Stimulated activated CD4-positive, alpha-beta T cell treated with anti-CD3 and anti-CD28 coated beads, Interleukin-4, amount 100 ng/mL, for 1 hour (primary cell): Measurements from ENCODE around the gene CABP4.

Experiments
- DNase-seq: peaks from one replicate; pipeline ENCODE4 v3.0.0-alpha.2; 2020

CABP4 gene

GRCh38 chr11:67419325-67420049, 35.7 kb upstream of the CABP4 start:
- DNase-seq = no peak

- DNase-seq = peak; percentile 9
These were observed 35.0 kb upstream of the CABP4 start for GRCh38 chr11:67420147-67420645.

GRCh38 chr11:67420646-67421429, 34.3 kb upstream of the CABP4 start:
- DNase-seq = peak; percentile 99

GRCh38 chr11:67421430-67422031, 33.6 kb upstream of the CABP4 start:
- DNase-seq = no peak

- DNase-seq = no peak
These were observed 32.3 kb upstream of the CABP4 start for GRCh38 chr11:67422891-67423290.

GRCh38 chr11:67423466-67423865, 31.7 kb upstream of the CABP4 start:
- no peak for DNase-seq

- no peak for DNase-seq
These were observed 31.1 kb upstream of the CABP4 start for GRCh38 chr11:67423891-67424613.

GRCh38 chr11:67427364-67427859, 27.7 kb upstream of the CABP4 start:
- DNase-seq = peak; percentile 18

- peak; percentile 99 for DNase-seq
These were observed 26.8 kb upstream of the CABP4 start, which contains the start of gene RPS6KB2 for GRCh38 chr11:67428052-67429001. Gene RPS6KB2, plus strand, starts transcription at chr11:67428494. Its CDS starts 52 bp downstream, at chr11:67428546.

GRCh38 chr11:67429038-67429668, 26.0 kb upstream of the CABP4 start:
- no peak for DNase-seq

GRCh38 chr11:67429722-67430121, 25.4 kb upstream of the CABP4 start:
- no peak for DNase-seq

- no peak for DNase-seq
These were observed 23.6 kb upstream of the CABP4 start for GRCh38 chr11:67431346-67432249.

GRCh38 chr11:67432655-67433349, 22.4 kb upstream of the CABP4 start:
- no peak for DNase-seq

- no peak for DNase-seq
These were observed 21.4 kb upstream of the CABP4 start for GRCh38 chr11:67433536-67434394.

- DNase-seq = peak; percentile 26
These were observed 20.7 kb upstream of the CABP4 start for GRCh38 chr11:67434395-67434881.

GRCh38 chr11:67435031-67435726, 20.0 kb upstream of the CABP4 start:
- DNase-seq = peak; percentile 32

GRCh38 chr11:67435727-67436458, 19.3 kb upstream of the CABP4 start:
- DNase-seq = no peak
